SU-DHL-6 (cell line): Measurements from ENCODE around the gene MICAL3.

Experiments used
- EZH2phosphoT487 ChIP-seq: fragments of 200-600 bp; sonication (generic), shearing (Covaris generic); conservative IDR thresholded peaks from 2 replicates; pipeline ENCODE4 v1.6.1; 2018; ENCODE audit warnings: mild to moderate bottlenecking, antibody characterized with exemption, low read length, moderate library complexity, mixed read lengths
- TF ChIP-seq, protein P1 (sequence below): fragments of 200-600 bp; sonication (generic); IDR thresholded peaks from one replicate; pipeline ENCODE4 v1.5.1; 2017; ENCODE audit warnings: antibody characterized with exemption, mild to moderate bottlenecking, low read length, moderate library complexity; ENCODE audit not compliant: insufficient read depth, poor library complexity, severe bottlenecking

DNA sequence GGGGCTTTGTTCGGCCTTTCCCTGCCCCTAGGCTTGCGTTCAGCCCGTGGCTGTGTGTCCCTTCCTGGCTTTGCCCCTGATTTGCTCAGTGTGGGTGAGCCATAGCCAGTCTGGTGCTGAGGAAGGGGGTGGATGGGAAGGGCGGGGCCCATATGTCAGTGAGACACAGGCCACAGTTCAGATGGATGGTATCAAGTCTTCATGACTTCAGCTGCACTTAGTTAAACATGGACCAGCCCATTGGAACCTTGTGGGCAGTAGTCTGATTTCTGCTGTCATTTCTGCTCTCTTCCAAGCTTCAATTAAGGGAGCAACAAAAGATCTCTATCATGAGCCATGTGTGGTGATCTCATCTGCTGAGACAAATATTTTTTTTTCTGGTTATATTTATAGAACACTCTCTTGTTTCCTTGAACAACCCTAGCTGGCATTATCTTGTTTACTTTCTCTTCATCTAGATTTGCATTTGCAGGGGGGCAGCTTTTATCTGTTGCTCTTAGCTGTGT, 31.9 kb upstream of the MICAL3 start:
- TF ChIP-seq, protein P1, sequence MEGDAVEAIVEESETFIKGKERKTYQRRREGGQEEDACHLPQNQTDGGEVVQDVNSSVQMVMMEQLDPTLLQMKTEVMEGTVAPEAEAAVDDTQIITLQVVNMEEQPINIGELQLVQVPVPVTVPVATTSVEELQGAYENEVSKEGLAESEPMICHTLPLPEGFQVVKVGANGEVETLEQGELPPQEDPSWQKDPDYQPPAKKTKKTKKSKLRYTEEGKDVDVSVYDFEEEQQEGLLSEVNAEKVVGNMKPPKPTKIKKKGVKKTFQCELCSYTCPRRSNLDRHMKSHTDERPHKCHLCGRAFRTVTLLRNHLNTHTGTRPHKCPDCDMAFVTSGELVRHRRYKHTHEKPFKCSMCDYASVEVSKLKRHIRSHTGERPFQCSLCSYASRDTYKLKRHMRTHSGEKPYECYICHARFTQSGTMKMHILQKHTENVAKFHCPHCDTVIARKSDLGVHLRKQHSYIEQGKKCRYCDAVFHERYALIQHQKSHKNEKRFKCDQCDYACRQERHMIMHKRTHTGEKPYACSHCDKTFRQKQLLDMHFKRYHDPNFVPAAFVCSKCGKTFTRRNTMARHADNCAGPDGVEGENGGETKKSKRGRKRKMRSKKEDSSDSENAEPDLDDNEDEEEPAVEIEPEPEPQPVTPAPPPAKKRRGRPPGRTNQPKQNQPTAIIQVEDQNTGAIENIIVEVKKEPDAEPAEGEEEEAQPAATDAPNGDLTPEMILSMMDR = no peak
- no peak for TF ChIP-seq EZH2phosphoT487
